ENCODE results near the gene DHRSX.

- TF ChIP-seq CTCF (IDR thresholded peaks at IDR 0.05) (no peak), POLR2A (IDR thresholded peaks at IDR 0.05) (no peak), EP300 (IDR thresholded peaks at IDR 0.05) (no peak)
Observed at GRCh38 chrX:2413969-2414368, 86.8 kb downstream of the DHRSX start.
